Stimulated activated CD8-positive, alpha-beta memory T cell treated with anti-CD3 and anti-CD28 coated beads, Interleukin-4, amount 100 ng/mL, for 1 hour (primary cell): ENCODE data around the gene RPS27L.
"Not testable (repeated sequence)": the region's sequence is repeated elsewhere in the genome, so short reads cannot be mapped to it uniquely, and the experiment has no call there.

Experiments
- DNase-seq, 2 donors: peaks; one replicate each; pipeline ENCODE4 v3.0.0-alpha.2; 2020; ENCODE audit warnings: low read depth in 2 of 2, low spot score in 1 of 2

The RPS27L gene

GRCh38 chr15:63140936-63141335 is 16.3 kb downstream of the RPS27L start:
- no peak for DNase-seq

DNA sequence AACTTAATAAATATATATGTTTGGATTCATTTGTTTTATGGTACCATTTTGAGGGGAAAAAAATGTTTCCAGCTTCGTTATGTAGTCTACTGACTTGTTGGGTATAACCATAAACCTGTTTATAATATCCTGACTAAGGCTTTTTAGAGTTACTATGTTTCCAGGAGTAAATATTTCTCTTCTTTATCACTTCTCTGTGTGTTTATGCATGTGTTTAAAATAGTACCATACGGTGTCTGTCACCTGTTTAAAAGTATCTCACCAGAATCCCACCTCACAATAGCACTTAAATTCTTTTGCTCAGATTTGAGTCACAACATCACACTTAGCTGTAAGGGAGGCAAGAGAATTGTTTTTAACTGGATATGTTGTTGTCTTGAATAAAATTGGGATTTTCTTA is 20.5 kb downstream of the RPS27L start:
- DNase-seq = no peak

GRCh38 chr15:63135804-63136203 is 21.5 kb downstream of the RPS27L start:
- no peak for DNase-seq

- DNase-seq = no peak
Measured at GRCh38 chr15:63135281-63135680, 22.0 kb downstream of the RPS27L start.

DNA sequence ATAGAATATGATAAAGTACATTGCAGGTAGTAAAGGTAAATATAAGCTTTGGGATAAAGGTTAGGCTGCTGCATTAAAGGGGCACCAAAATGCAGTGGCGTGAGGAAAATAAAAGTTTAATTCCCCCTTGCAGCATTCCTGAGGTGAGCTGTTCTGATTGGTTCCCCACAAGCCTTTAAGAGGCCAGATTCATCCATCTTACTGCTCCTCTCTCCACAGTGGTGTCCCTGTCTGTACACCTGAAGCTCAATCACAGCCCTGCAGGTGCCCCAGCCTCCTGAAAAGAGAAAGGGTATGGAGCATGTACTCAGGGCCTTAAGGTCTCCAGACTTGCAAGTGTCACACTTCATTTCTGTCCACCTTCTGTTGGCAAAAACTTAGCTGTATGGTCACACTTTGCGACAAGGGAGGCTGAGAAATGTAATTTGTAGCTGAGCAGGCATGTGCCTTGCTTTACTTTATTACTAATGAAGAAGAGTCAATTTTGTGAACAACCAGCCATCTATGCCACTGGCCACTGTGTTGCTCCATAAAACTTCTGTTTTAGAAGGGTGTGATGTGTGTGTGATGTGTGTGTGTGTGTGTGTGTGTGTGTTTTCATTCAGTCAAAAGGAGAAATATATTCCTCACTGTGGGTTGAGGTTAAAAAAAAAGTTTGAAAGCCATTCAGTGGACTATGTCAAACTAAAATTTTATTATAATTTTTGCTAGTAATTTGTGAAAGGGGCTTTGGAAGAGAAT is 22.9 kb downstream of the RPS27L start:
- DNase-seq = no peak

- DNase-seq = no peak
Measured at GRCh38 chr15:63133786-63134185, 23.5 kb downstream of the RPS27L start.

- DNase-seq = no peak
Measured at GRCh38 chr15:63126726-63127125, 30.6 kb downstream of the RPS27L start.

DNA sequence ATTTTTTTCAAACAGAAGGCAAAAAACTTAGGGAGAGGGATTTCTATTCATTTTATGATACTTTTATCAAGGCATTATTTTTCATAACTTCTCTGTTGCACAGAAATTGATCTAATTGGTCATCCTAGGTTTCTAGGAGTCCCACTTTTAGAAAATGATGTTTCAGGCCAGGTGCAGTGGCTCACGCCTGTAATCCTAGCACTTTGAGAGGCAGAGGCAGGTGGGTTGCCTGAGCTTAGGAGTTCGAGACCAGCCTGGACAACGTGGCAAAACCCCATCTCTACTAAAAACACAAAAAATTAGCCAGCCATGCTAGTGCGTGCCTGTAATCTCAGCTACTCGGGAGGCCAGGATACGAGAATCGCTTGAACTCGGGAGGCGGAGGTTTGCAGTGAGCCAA is 32.8 kb downstream of the RPS27L start:
- DNase-seq = no peak

DNA sequence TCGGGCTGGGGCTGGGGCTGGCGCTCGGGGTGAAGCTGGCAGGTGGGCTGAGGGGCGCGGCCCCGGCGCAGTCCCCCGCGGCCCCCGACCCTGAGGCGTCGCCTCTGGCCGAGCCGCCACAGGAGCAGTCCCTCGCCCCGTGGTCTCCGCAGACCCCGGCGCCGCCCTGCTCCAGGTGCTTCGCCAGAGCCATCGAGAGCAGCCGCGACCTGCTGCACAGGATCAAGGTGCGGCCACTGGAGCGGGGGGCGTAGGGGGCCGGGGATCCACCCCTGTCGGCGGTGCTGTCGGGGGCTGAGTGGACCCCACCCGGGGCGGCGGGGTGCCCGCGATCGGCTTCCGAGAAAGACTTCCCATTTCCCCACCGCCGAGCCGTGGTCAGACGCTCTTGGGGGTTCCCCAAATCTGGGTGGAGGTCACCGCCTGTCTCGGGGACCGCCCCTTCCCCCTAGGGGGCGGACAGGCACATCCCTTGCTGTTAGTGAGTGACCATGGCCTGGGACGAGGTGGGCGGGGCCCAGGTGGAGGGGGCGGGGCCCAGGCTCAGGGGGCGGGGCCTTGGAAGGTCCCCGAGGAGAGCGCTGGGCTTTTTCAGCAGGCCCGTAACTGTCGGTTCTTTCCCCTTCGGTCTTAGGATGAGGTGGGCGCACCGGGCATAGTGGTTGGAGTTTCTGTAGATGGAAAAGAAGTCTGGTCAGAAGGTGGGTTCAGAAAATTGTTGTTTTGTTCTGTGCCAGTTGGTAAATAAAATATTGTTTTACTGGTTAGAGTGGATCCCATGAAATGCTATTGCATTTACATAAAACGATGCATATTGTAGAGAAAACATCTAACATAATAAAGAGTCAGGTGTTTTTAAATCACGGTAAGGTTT is 35.0 kb downstream of the RPS27L start:
- peak; percentile 24 to 67 for DNase-seq

DNA sequence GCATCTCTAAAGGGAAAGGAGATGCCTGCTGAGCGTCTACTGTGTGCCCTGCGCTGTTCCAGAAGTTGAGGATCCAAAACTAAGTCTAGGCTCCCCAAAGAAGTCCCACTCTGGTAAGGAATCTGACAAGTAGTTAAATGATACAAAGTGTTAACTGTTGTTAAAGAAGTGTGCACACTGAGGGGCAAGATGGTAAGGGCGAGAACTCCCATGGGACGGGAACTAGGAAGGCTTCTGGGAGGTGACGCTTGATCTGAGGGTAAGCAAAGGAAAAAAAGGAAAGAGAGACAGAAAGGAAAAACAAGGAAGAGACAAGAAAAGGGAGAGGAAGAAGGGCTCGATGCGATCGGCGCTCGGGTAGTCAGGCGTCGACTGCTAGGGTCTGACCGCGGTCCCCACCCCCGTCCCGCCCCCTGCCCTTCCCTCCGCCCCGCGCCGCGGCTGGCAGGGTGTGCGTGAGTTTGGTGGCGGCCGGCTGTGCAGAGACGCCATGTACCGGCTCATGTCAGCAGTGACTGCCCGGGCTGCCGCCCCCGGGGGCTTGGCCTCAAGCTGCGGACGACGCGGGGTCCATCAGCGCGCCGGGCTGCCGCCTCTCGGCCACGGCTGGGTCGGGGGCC is 35.8 kb downstream of the RPS27L start, which contains the start of gene LACTB:
Gene LACTB (plus strand): TSS at position 480 of the 620 bp plus-strand sequence. CDS start 11 bp downstream, at position 491.
- peak; percentile 38 to 52 for DNase-seq

DNA sequence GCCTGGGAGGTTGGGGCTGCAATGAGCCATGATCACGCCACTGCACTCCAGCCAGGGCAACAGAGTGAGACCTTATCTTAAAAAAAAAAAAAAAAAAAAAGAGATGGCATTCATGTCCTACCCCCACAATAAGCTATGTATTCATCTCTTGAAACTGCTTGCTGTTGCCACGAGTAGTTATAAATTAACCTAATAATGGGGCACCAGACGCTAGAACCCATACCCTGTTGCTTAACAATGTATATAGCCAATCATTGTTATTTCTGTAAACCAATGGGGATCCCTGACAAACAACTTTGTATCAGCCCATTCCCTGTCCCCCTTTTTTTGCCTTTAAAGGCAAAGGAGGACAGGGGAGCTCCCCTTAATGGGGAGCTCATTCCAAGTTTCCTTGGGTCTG is 38.4 kb downstream of the RPS27L start:
- no peak for DNase-seq

- no peak for DNase-seq
Measured at GRCh38 chr15:63114465-63114864, 42.8 kb downstream of the RPS27L start.

DNA sequence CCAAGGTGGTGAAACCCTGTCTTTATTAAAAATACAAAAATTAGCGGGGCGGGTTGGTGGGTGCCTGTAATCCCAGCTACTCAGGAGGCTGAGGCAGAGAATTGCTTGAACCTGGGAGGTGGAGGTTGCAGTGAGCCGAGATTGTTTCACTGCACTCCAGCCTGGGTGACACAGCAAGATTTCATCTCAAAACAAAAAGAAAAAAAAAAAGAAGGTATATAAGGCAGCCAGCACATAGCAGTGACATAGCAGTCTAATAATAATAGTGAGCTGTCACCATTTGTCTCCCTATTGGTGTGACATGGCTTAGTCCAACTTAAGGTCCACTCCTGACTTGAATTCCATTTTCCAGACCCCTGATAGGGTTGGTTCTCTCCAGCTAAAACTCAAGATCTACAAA is 44.4 kb downstream of the RPS27L start:
- no peak for DNase-seq

DNA sequence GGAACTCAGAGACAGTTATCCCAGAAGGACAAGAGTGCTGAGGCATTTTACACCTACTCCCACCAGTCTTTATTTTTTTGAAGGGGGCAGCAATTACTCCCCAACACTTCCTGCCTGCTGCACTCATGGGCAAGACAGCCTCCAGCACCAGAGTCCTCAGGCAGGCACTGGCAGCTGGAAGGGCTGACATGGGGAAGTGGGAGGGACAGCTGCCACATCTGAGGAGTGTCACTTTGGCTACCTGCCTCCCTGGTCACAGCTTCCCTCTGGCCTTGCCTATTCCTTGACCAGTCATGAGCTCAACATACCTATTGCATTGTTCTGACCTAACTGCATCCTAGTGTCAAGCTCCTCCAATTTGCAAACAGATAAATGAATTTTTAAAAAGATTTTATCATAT is 45.8 kb downstream of the RPS27L start:
- DNase-seq = no peak

- DNase-seq = no peak
Measured at GRCh38 chr15:63110428-63111026, 46.8 kb downstream of the RPS27L start.

GRCh38 chr15:63109920-63110319 is 47.4 kb downstream of the RPS27L start:
- no peak for DNase-seq

- no peak for DNase-seq
Measured at GRCh38 chr15:63109498-63109897, 47.8 kb downstream of the RPS27L start.

- no peak for DNase-seq
Measured at GRCh38 chr15:63107895-63108546, 49.3 kb downstream of the RPS27L start.

GRCh38 chr15:63105354-63105753 is 51.9 kb downstream of the RPS27L start:
- DNase-seq = not testable (repeated sequence)

DNA sequence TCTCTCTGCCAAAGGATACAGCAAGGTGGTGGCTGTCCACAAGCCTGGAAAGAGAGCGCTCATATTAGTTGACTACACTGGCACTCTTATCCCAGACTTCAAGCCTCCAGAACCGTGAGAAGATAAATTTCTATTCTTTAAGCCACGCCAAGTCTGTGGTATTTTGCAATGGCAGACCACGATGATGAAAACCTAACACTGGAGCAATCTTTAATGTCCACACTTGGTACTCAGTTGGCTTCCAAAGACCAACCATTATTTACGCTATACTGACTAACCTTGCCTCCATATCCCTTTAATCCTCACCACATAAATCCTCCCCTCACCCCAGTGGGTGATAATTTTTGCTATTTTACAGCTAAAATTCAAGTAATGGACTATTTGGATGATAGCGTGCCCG is 52.5 kb downstream of the RPS27L start:
- no peak for DNase-seq

DNA sequence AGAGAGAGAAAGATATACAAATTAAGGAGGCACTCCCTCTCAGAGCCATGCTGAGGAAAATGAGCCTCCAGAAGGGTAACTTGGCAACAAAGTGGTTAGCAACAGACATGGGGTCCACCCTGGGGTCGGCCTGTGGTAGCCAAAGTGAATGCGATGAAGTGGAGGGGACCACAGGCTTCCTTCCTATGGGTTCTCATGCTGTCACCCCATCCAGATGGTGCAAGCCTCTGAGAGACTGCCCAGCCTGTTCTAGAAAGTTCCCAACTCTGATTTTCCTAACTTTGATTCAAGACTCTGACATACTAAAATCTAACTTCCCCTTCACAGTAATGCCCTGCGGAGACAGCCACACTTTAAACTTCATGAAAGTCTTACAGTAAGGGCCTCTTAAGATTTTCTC is 53.9 kb downstream of the RPS27L start:
- DNase-seq = no peak
